HG03521 (cell line): ENCODE results near the gene CASP10.
"Not testable (repeated sequence)": the region's sequence is repeated elsewhere in the genome, so short reads cannot be mapped to it uniquely, and the experiment has no call there.

Experiments
- ATAC-seq: cut with Tn5 transposase; IDR thresholded peaks from one replicate; pipeline ENCODE4 v1.9.1; 2021; ENCODE audit warnings: mild to moderate bottlenecking, moderate library complexity; ENCODE audit not compliant: unreplicated experiment

The CASP10 gene

GRCh38 chr2:201231781-201232466, 49.0 kb downstream of the CASP10 start:
- ATAC-seq: peak; percentile 48

GRCh38 chr2:201232467-201232815, 49.5 kb downstream of the CASP10 start:
- ATAC-seq: no peak

- peak; percentile 84 for ATAC-seq
These were observed 50.4 kb downstream of the CASP10 start for GRCh38 chr2:201233192-201233811.

GRCh38 chr2:201233812-201234662, 51.1 kb downstream of the CASP10 start:
- no peak for ATAC-seq

GRCh38 chr2:201234663-201235135, 51.8 kb downstream of the CASP10 start:
- ATAC-seq: no peak

- ATAC-seq: no peak
These were observed 53.2 kb downstream of the CASP10 start for GRCh38 chr2:201235860-201236811.

GRCh38 chr2:201237486-201238123, 54.7 kb downstream of the CASP10 start:
- ATAC-seq: no peak

- ATAC-seq: not testable (repeated sequence)
These were observed 56.4 kb downstream of the CASP10 start for GRCh38 chr2:201239167-201239935.

- no peak for ATAC-seq
These were observed 59.8 kb downstream of the CASP10 start for GRCh38 chr2:201242571-201243277.

GRCh38 chr2:201244829-201245228, 61.9 kb downstream of the CASP10 start:
- no peak for ATAC-seq

GRCh38 chr2:201246280-201246679, 63.3 kb downstream of the CASP10 start:
- no peak for ATAC-seq

- ATAC-seq: no peak
These were observed 65.4 kb downstream of the CASP10 start for GRCh38 chr2:201248288-201248844.

GRCh38 chr2:201249889-201250288, 66.9 kb downstream of the CASP10 start:
- ATAC-seq: no peak

GRCh38 chr2:201250741-201251140, 67.8 kb downstream of the CASP10 start:
- ATAC-seq: no peak

GRCh38 chr2:201254081-201254730, 71.3 kb downstream of the CASP10 start:
- ATAC-seq: no peak

- no peak for ATAC-seq
These were observed 72.6 kb downstream of the CASP10 start for GRCh38 chr2:201255408-201256033.

GRCh38 chr2:201256082-201256481, 73.1 kb downstream of the CASP10 start:
- no peak for ATAC-seq
